SK-N-SH treated with all-trans-retinoic acid at 6 μM for 48 hours (cell line): ENCODE measurements around the gene DMRTC2.

Experiments used
- ATAC-seq: fragments of 200-7000 bp; cut with Tn5 transposase; 3 replicates; pipeline ENCODE4 v1.9.1; 2020; ENCODE audit warnings: mild to moderate bottlenecking, moderate library complexity
- ARNTL ChIP-seq: fragments of 450-650 bp; formaldehyde crosslinking; IDR thresholded peaks from 2 replicates; pipeline ENCODE4 v1.5.0; 2020; ENCODE audit warnings: low read depth, mild to moderate bottlenecking, moderate library complexity, borderline replicate concordance
- BACH2 ChIP-seq: fragments of 250-450 bp; sonication (Bioruptor Pico); IDR thresholded peaks from 2 replicates; pipeline ENCODE4 v1.9.0; 2021; ENCODE audit warnings: mild to moderate bottlenecking, borderline replicate concordance
- ESRRG ChIP-seq: fragments of 250-450 bp; sonication (Bioruptor Pico); IDR thresholded peaks from 2 replicates; pipeline ENCODE4 v1.6.1; 2021; ENCODE audit warnings: mild to moderate bottlenecking
- GLIS3 ChIP-seq: fragments of 250-450 bp; sonication (Bioruptor Pico); IDR thresholded peaks from 2 replicates; pipeline ENCODE4 v1.5.0; 2020; ENCODE audit warnings: mild to moderate bottlenecking, moderate library complexity
- ISL1 ChIP-seq: fragments of 250-450 bp; sonication (Bioruptor Pico); IDR thresholded peaks from 2 replicates; pipeline ENCODE4 v2.1.2; 2022; ENCODE audit warnings: mild to moderate bottlenecking, moderate library complexity
- OSR1 ChIP-seq: fragments of 250-450 bp; sonication (Bioruptor Pico); IDR thresholded peaks from 2 replicates; pipeline ENCODE4 v1.8.0; 2022; ENCODE audit warnings: moderate library complexity, mild to moderate bottlenecking, inconsistent platforms
- PPARA ChIP-seq: fragments of 250-450 bp; sonication (Bioruptor Pico); IDR thresholded peaks from 2 replicates; pipeline ENCODE4 v1.5.0; 2020; ENCODE audit warnings: mild to moderate bottlenecking, borderline replicate concordance
- RARB ChIP-seq: fragments of 250-450 bp; sonication (Bioruptor Pico); IDR thresholded peaks from 2 replicates; pipeline ENCODE4 v1.8.0; 2021; ENCODE audit warnings: mild to moderate bottlenecking, moderate library complexity
- SNAI2 ChIP-seq: fragments of 250-450 bp; sonication (Bioruptor Pico); IDR thresholded peaks from 2 replicates; pipeline ENCODE4 v1.5.0; 2020; ENCODE audit warnings: mild to moderate bottlenecking, moderate library complexity
- TCF4 ChIP-seq: fragments of 250-450 bp; sonication (Bioruptor Pico); IDR thresholded peaks from 2 replicates; pipeline ENCODE4 v1.8.0; 2021; ENCODE audit warnings: mild to moderate bottlenecking, moderate library complexity, borderline replicate concordance
- TOX ChIP-seq: fragments of 250-450 bp; sonication (Bioruptor Pico); IDR thresholded peaks from 2 replicates; pipeline ENCODE4 v1.8.0; 2021; ENCODE audit warnings: mild to moderate bottlenecking, moderate library complexity, borderline replicate concordance
- ZC3H10 ChIP-seq: fragments of 250-450 bp; sonication (Bioruptor Pico); IDR thresholded peaks from 2 replicates; pipeline ENCODE4 v1.5.1; 2021; ENCODE audit warnings: mild to moderate bottlenecking, moderate library complexity
- ZFP3 ChIP-seq: fragments of 250-450 bp; sonication (Bioruptor Pico); IDR thresholded peaks from 2 replicates; pipeline ENCODE4 v1.5.0; 2020; ENCODE audit warnings: mild to moderate bottlenecking, moderate library complexity
- ZFP30 ChIP-seq: fragments of 450-650 bp; formaldehyde crosslinking; IDR thresholded peaks from 2 replicates; pipeline ENCODE4 v1.5.0; 2022; ENCODE audit warnings: mild to moderate bottlenecking, moderate library complexity
- ZNF565 ChIP-seq: fragments of 450-650 bp; formaldehyde crosslinking; conservative IDR thresholded peaks from 2 replicates; pipeline ENCODE4 v1.5.0; 2020; ENCODE audit warnings: low read depth, mild to moderate bottlenecking, moderate library complexity
- ZNF70 ChIP-seq: fragments of 450-650 bp; formaldehyde crosslinking; IDR thresholded peaks from 2 replicates; pipeline ENCODE4 v1.5.0; 2020; ENCODE audit warnings: mild to moderate bottlenecking, moderate library complexity
- ZNF8 ChIP-seq: fragments of 450-650 bp; formaldehyde crosslinking; IDR thresholded peaks from 2 replicates; pipeline ENCODE4 v1.5.0; 2020; ENCODE audit warnings: mild to moderate bottlenecking, moderate library complexity
- TF ChIP-seq, protein P1 (sequence below): fragments of 250-450 bp; sonication (Bioruptor Pico); IDR thresholded peaks from 2 replicates; pipeline ENCODE4 v1.8.0; 2021; ENCODE audit warnings: low read depth, mild to moderate bottlenecking, moderate library complexity, borderline replicate concordance
- TF ChIP-seq, protein P2 (sequence below): fragments of 250-450 bp; sonication (Bioruptor Pico); IDR thresholded peaks from 2 replicates; pipeline ENCODE4 v1.5.1; 2020; ENCODE audit warnings: low read depth, mild to moderate bottlenecking, moderate library complexity
- TF ChIP-seq, protein P3 (sequence below): fragments of 250-450 bp; sonication (Bioruptor Pico); IDR thresholded peaks from 2 replicates; pipeline ENCODE4 v1.5.1; 2021; ENCODE audit warnings: mild to moderate bottlenecking, moderate library complexity
- TF ChIP-seq, protein P4 (sequence below): fragments of 250-450 bp; sonication (Bioruptor Pico); IDR thresholded peaks from 2 replicates; pipeline ENCODE4 v1.8.0; 2020; ENCODE audit warnings: mild to moderate bottlenecking, moderate library complexity, borderline replicate concordance
- TF ChIP-seq, protein P5 (sequence below): fragments of 250-450 bp; sonication (Bioruptor Pico); IDR thresholded peaks from 2 replicates; pipeline ENCODE4 v1.5.0; 2020; ENCODE audit warnings: mild to moderate bottlenecking, moderate library complexity

The DMRTC2 gene

DNA sequence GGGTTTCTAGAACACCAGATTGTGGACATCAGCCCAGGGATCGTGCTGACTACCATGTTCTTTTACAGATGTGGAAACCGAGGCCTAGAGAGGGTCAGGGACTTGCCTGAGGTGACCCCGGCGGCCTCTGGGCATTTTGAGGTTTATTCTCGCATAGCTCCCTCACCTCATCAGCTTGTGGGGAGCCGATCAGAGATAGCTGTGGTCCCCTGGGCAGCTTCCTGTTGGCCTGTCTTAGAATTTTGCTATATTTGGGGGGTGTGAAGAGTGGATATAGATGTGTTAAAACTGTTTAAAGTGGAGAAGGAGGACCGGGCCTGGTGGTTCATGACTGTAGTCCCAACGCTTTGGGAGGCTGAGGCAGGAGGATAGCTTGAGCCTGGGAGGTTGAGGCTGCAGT, 45.1 kb downstream of the DMRTC2 start:
- no peak for ATAC-seq
- TF ChIP-seq, protein P1, sequence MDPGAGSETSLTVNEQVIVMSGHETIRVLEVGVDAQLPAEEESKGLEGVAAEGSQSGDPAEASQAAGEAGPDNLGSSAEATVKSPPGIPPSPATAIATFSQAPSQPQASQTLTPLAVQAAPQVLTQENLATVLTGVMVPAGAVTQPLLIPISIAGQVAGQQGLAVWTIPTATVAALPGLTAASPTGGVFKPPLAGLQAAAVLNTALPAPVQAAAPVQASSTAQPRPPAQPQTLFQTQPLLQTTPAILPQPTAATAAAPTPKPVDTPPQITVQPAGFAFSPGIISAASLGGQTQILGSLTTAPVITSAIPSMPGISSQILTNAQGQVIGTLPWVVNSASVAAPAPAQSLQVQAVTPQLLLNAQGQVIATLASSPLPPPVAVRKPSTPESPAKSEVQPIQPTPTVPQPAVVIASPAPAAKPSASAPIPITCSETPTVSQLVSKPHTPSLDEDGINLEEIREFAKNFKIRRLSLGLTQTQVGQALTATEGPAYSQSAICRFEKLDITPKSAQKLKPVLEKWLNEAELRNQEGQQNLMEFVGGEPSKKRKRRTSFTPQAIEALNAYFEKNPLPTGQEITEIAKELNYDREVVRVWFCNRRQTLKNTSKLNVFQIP (CRISPR knock-in tag), result no peak
- TF ChIP-seq, protein P2, sequence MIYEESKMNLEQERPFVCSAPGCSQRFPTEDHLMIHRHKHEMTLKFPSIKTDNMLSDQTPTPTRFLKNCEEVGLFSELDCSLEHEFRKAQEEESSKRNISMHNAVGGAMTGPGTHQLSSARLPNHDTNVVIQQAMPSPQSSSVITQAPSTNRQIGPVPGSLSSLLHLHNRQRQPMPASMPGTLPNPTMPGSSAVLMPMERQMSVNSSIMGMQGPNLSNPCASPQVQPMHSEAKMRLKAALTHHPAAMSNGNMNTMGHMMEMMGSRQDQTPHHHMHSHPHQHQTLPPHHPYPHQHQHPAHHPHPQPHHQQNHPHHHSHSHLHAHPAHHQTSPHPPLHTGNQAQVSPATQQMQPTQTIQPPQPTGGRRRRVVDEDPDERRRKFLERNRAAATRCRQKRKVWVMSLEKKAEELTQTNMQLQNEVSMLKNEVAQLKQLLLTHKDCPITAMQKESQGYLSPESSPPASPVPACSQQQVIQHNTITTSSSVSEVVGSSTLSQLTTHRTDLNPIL, result no peak
- TF ChIP-seq TCF4, result no peak
- TF ChIP-seq ISL1 (CRISPR knock-in tag), result no peak
- TF ChIP-seq, protein P3, sequence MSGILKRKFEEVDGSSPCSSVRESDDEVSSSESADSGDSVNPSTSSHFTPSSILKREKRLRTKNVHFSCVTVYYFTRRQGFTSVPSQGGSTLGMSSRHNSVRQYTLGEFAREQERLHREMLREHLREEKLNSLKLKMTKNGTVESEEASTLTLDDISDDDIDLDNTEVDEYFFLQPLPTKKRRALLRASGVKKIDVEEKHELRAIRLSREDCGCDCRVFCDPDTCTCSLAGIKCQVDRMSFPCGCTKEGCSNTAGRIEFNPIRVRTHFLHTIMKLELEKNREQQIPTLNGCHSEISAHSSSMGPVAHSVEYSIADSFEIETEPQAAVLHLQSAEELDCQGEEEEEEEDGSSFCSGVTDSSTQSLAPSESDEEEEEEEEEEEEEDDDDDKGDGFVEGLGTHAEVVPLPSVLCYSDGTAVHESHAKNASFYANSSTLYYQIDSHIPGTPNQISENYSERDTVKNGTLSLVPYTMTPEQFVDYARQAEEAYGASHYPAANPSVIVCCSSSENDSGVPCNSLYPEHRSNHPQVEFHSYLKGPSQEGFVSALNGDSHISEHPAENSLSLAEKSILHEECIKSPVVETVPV (CRISPR knock-in tag), result no peak
- no peak for TF ChIP-seq ZFP30 (CRISPR knock-in tag)
- no peak for TF ChIP-seq ESRRG (CRISPR knock-in tag)
- TF ChIP-seq GLIS3 (CRISPR knock-in tag), result no peak
- TF ChIP-seq OSR1 (CRISPR knock-in tag), result no peak
- no peak for TF ChIP-seq ZNF8 (CRISPR knock-in tag)
- no peak for TF ChIP-seq ARNTL (CRISPR knock-in tag)
- TF ChIP-seq, protein P4, sequence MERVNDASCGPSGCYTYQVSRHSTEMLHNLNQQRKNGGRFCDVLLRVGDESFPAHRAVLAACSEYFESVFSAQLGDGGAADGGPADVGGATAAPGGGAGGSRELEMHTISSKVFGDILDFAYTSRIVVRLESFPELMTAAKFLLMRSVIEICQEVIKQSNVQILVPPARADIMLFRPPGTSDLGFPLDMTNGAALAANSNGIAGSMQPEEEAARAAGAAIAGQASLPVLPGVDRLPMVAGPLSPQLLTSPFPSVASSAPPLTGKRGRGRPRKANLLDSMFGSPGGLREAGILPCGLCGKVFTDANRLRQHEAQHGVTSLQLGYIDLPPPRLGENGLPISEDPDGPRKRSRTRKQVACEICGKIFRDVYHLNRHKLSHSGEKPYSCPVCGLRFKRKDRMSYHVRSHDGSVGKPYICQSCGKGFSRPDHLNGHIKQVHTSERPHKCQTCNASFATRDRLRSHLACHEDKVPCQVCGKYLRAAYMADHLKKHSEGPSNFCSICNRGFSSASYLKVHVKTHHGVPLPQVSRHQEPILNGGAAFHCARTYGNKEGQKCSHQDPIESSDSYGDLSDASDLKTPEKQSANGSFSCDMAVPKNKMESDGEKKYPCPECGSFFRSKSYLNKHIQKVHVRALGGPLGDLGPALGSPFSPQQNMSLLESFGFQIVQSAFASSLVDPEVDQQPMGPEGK (CRISPR knock-in tag), result no peak
- TF ChIP-seq SNAI2 (CRISPR knock-in tag), result no peak
- TF ChIP-seq ZC3H10 (CRISPR knock-in tag), result no peak
- TF ChIP-seq ZFP3 (CRISPR knock-in tag), result no peak
- TF ChIP-seq BACH2, result no peak
- no peak for TF ChIP-seq TOX (CRISPR knock-in tag)
- TF ChIP-seq RARB (CRISPR knock-in tag), result no peak
- TF ChIP-seq PPARA (CRISPR knock-in tag), result no peak
- TF ChIP-seq, protein P5, sequence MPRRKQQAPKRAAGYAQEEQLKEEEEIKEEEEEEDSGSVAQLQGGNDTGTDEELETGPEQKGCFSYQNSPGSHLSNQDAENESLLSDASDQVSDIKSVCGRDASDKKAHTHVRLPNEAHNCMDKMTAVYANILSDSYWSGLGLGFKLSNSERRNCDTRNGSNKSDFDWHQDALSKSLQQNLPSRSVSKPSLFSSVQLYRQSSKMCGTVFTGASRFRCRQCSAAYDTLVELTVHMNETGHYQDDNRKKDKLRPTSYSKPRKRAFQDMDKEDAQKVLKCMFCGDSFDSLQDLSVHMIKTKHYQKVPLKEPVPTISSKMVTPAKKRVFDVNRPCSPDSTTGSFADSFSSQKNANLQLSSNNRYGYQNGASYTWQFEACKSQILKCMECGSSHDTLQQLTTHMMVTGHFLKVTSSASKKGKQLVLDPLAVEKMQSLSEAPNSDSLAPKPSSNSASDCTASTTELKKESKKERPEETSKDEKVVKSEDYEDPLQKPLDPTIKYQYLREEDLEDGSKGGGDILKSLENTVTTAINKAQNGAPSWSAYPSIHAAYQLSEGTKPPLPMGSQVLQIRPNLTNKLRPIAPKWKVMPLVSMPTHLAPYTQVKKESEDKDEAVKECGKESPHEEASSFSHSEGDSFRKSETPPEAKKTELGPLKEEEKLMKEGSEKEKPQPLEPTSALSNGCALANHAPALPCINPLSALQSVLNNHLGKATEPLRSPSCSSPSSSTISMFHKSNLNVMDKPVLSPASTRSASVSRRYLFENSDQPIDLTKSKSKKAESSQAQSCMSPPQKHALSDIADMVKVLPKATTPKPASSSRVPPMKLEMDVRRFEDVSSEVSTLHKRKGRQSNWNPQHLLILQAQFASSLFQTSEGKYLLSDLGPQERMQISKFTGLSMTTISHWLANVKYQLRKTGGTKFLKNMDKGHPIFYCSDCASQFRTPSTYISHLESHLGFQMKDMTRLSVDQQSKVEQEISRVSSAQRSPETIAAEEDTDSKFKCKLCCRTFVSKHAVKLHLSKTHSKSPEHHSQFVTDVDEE (CRISPR knock-in tag), result no peak

DNA sequence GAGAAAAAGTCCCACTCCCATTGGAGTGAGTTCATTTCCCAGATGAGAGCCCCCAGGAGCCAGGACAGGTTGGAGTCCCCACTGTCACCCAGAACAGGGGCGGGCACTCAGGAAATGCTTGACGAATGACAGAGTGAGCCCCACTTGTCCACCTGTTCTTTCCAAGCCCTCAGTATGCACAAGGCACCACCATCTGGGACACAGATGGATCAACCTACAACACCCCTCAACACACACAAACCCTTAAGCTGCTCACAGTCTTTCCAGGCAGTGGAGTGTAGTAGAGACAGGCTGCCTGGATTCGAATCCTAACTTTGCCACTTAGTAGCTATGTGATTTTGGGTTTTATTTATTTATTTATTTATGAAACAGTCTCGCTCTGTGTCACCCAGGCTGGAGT, 46.1 kb downstream of the DMRTC2 start:
- no peak for ATAC-seq
- no peak for TF ChIP-seq BACH2
- TF ChIP-seq, protein P5 (CRISPR knock-in tag), result no peak
- no peak for TF ChIP-seq SNAI2 (CRISPR knock-in tag)
- no peak for TF ChIP-seq PPARA (CRISPR knock-in tag)
- no peak for TF ChIP-seq ARNTL (CRISPR knock-in tag)
- no peak for TF ChIP-seq ZFP30 (CRISPR knock-in tag)
- TF ChIP-seq RARB (CRISPR knock-in tag), result no peak
- TF ChIP-seq, protein P1 (CRISPR knock-in tag), result no peak
- no peak for TF ChIP-seq ISL1 (CRISPR knock-in tag)
- no peak for TF ChIP-seq ESRRG (CRISPR knock-in tag)
- no peak for TF ChIP-seq GLIS3 (CRISPR knock-in tag)
- TF ChIP-seq, protein P2, result no peak
- TF ChIP-seq ZNF565 (CRISPR knock-in tag), result no peak
- TF ChIP-seq, protein P3 (CRISPR knock-in tag), result no peak
- TF ChIP-seq ZNF70 (CRISPR knock-in tag), result no peak
- no peak for TF ChIP-seq ZC3H10 (CRISPR knock-in tag)
